H9 (cell line): ENCODE data around the gene ITK. TPM values are rescaled to one million over a fixed set of nuclear protein-coding genes. Genes with fewer than 3 reads are reported as not detected.

Experiments
- DNase-seq: peaks from one replicate; pipeline ENCODE4 v3.0.0-alpha.2; 2017
- H2AFZ ChIP-seq: one replicate; pipeline ENCODE4 v1.6.1; 2013; ENCODE audit warnings: mild to moderate bottlenecking, low read length, control low read depth, moderate library complexity
- H2AK5ac ChIP-seq: 2 replicates; pipeline ENCODE4 v1.6.1; 2013; ENCODE audit warnings: low read length, control low read depth, mixed read lengths; ENCODE audit not compliant: insufficient read length
- H2BK120ac ChIP-seq: one replicate; pipeline ENCODE4 v1.6.1; 2013; ENCODE audit warnings: low read depth, mild to moderate bottlenecking, low read length, control low read depth, inconsistent platforms; ENCODE audit not compliant: poor library complexity, severe bottlenecking
- H2BK12ac ChIP-seq: 2 replicates; pipeline ENCODE4 v1.6.1; 2013; ENCODE audit warnings: low read length, control low read depth, mixed read lengths, low read depth; ENCODE audit not compliant: insufficient read length
- H2BK15ac ChIP-seq: 2 replicates; pipeline ENCODE4 v1.6.1; 2013; ENCODE audit warnings: low read depth, low read length, control low read depth
- H2BK20ac ChIP-seq: one replicate; pipeline ENCODE4 v1.6.1; 2013; ENCODE audit warnings: low read depth, mild to moderate bottlenecking, low read length, control low read depth, inconsistent platforms; ENCODE audit not compliant: poor library complexity, severe bottlenecking
- H2BK5ac ChIP-seq: 2 replicates; pipeline ENCODE4 v1.6.1; 2013; ENCODE audit warnings: low read length, control low read depth, mixed read lengths; ENCODE audit not compliant: insufficient read length
- H3K14ac ChIP-seq: 2 replicates; pipeline ENCODE4 v1.6.1; 2013; ENCODE audit warnings: low read length, control low read depth; ENCODE audit not compliant: insufficient read depth
- H3K18ac ChIP-seq: 2 replicates; pipeline ENCODE4 v1.6.1; 2013; ENCODE audit warnings: low read depth, mild to moderate bottlenecking, mixed read lengths, low read length, control low read depth; ENCODE audit not compliant: insufficient read length
- H3K23ac ChIP-seq: 2 replicates; pipeline ENCODE4 v1.6.1; 2013; ENCODE audit warnings: low read length, control low read depth, mixed read lengths, low read depth; ENCODE audit not compliant: insufficient read length
- H3K23me2 ChIP-seq: 2 replicates; pipeline ENCODE4 v1.6.1; 2013; ENCODE audit warnings: low read depth, mild to moderate bottlenecking, mixed read lengths, low read length, control low read depth; ENCODE audit not compliant: insufficient read length, poor library complexity, severe bottlenecking
- H3K27ac ChIP-seq: 2 replicates; pipeline ENCODE4 v1.5.1; 2013; ENCODE audit warnings: low read length, control low read depth, mixed read lengths, low read depth; ENCODE audit not compliant: insufficient read length
- H3K27me3 ChIP-seq: 2 replicates; pipeline ENCODE4 v1.6.1; 2013; ENCODE audit warnings: low read length, control low read depth, inconsistent platforms; ENCODE audit not compliant: insufficient read depth
- H3K4ac ChIP-seq: 2 replicates; pipeline ENCODE4 v1.6.1; 2013; ENCODE audit warnings: low read depth, mild to moderate bottlenecking, control low read depth, inconsistent platforms, low read length, moderate library complexity
- H3K4me1 ChIP-seq: 2 replicates; pipeline ENCODE4 v1.6.1; 2013; ENCODE audit warnings: low read length, control low read depth, inconsistent platforms; ENCODE audit not compliant: insufficient read depth
- H3K4me2 ChIP-seq: 2 replicates; pipeline ENCODE4 v1.6.1; 2013; ENCODE audit warnings: low read length, control low read depth, mixed read lengths; ENCODE audit not compliant: insufficient read length, insufficient read depth
- H3K56ac ChIP-seq: 2 replicates; pipeline ENCODE4 v1.6.1; 2013; ENCODE audit warnings: low read depth, mild to moderate bottlenecking, mixed read lengths, low read length, control low read depth; ENCODE audit not compliant: insufficient read length
- H3K79me1 ChIP-seq: 2 replicates; pipeline ENCODE4 v1.6.1; 2013; ENCODE audit warnings: low read depth, mild to moderate bottlenecking, moderate library complexity, low read length, control low read depth, inconsistent platforms; ENCODE audit not compliant: insufficient read depth, poor library complexity, severe bottlenecking
- H3K79me2 ChIP-seq: 2 replicates; pipeline ENCODE4 v1.6.1; 2013; ENCODE audit warnings: low read length, control low read depth, inconsistent platforms; ENCODE audit not compliant: insufficient read depth
- H3K9ac ChIP-seq: 2 replicates; pipeline ENCODE4 v1.6.1; 2013; ENCODE audit warnings: low read length, control low read depth, mixed read lengths; ENCODE audit not compliant: insufficient read length; ENCODE audit errors: extremely low read depth
- H3K9me3 ChIP-seq: one replicate; pipeline ENCODE4 v1.6.1; 2013; ENCODE audit warnings: low read depth, low read length, inconsistent platforms; ENCODE audit not compliant: control insufficient read depth
- H3T11ph ChIP-seq: one replicate; pipeline ENCODE4 v1.6.1; 2013; ENCODE audit warnings: mild to moderate bottlenecking, low read length, control low read depth, inconsistent platforms
- H4K20me1 ChIP-seq: one replicate; pipeline ENCODE4 v1.6.1; 2013; ENCODE audit not compliant: control insufficient read depth, insufficient read length, insufficient read depth
- H4K5ac ChIP-seq: 2 replicates; pipeline ENCODE4 v1.6.1; 2013; ENCODE audit warnings: low read depth, mild to moderate bottlenecking, mixed read lengths, low read length, control low read depth; ENCODE audit not compliant: insufficient read length
- H4K8ac ChIP-seq: replicated peaks from 2 replicates; pipeline ENCODE4 v1.6.1; 2013; ENCODE audit warnings: low read length, control low read depth, mixed read lengths, low read depth; ENCODE audit not compliant: insufficient read length
- H4K91ac ChIP-seq: 2 replicates; pipeline ENCODE4 v1.6.1; 2013; ENCODE audit warnings: low read depth, mild to moderate bottlenecking, moderate library complexity, mixed read lengths, low read length, control low read depth; ENCODE audit not compliant: insufficient read length
- H3K27ac Mint-ChIP-seq, 3 experiments: 2 replicates in 2 of 3; 3 replicates in 1 of 3; pipeline ENCODE4 v1.8.0; 2020 to 2021; ENCODE audit warnings: mixed read lengths in 3 of 3, mild to moderate bottlenecking in 1 of 3, moderate library complexity in 1 of 3
- H3K27me3 Mint-ChIP-seq: 2 replicates; pipeline ENCODE4 v1.8.0; 2021; ENCODE audit warnings: low read depth, mild to moderate bottlenecking, moderate library complexity, mixed read lengths
- H3K36me3 Mint-ChIP-seq, 3 experiments: 2 replicates in 2 of 3; 3 replicates in 1 of 3; pipeline ENCODE4 v1.8.0; 2020 to 2021; ENCODE audit warnings: low read depth in 3 of 3, mixed read lengths in 3 of 3; ENCODE audit not compliant: insufficient read depth in 1 of 3
- H3K4me1 Mint-ChIP-seq, 2 experiments: 2 replicates each; pipeline ENCODE4 v1.8.0; 2020; ENCODE audit warnings: mixed read lengths in 2 of 2
- H3K4me3 Mint-ChIP-seq, 2 experiments: 2 replicates in 1 of 2; 3 replicates in 1 of 2; pipeline ENCODE4 v1.8.0; 2020 to 2021; ENCODE audit warnings: mild to moderate bottlenecking in 2 of 2, mixed read lengths in 2 of 2, moderate library complexity in 1 of 2
- H3K9me3 Mint-ChIP-seq, 2 experiments: 2 replicates in 1 of 2; 3 replicates in 1 of 2; pipeline ENCODE4 v1.8.0; 2020; ENCODE audit warnings: mild to moderate bottlenecking in 2 of 2, mixed read lengths in 2 of 2, moderate library complexity in 1 of 2
- WGBS: extraction: QIAGEN DNeasy Blood & Tissue Kit; methylation state at CpG from one replicate; pipeline ENCODE4 v1.1.7; 2013; ENCODE audit warnings: missing lambda C conversion rate, low lambda C conversion rate, mixed read lengths; ENCODE audit not compliant: insufficient read length; ENCODE audit errors: extremely low coverage; 5-methylcytosine and 5-hydroxymethylcytosine counted together
- total RNA-seq: library from RNA; stranded (reverse); gene quantifications from 2 replicates; pipeline ENCODE4 v1.2.1, GENCODE V29; 2021
- TF ChIP-seq, protein P1 (sequence below): fragments of 200-600 bp; sonication (generic); conservative IDR thresholded peaks from 3 replicates; pipeline ENCODE4 v1.8.0; 2021; ENCODE audit warnings: antibody characterized with exemption, mild to moderate bottlenecking

The ITK gene
- total RNA-seq, 1 experiment from 2014 or later, result 0.22 TPM

DNA sequence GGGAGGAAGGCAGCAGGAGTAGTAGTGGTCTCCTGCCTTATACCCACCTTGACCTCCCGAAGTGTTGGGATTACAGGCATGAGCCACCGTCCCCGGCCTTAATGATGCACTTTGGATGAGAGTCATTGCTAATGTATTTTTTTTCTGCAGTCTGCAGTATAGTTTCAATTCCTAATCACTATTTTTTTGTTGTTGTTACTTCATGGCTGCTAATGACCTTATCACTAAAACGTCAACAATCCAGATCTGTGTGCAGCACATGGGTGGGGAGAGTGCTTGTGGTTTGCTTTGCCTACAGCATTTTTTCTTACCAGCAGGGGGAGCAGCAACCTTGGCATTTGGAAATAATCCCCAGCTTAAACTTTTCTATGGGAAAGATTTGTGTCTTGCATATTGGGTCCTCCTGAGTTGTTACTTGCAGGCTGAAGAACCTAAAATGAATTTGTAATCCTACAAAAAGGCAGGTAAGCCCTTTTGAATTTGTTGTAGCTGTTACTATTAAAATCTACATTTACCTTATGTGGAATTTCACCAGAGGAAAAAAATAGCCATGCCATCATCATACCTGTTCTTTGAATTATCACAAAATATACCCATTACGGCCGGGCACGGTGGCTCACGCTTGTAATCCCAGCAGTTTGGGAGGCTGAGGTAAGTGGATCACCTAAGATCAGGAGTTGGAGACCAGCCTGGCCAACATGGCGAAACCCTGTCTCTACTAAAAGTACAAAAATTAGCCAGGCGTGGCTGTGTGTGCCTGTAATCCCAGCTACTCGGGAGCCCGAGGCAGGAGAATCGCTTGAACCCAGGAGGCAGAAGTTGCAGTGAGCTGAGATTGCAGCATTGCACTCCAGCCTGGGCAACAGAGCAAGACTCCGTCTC, 31.7 kb upstream of the ITK start:
- H3K79me1 ChIP-seq, result no peaks in the 10 kb centered on the region
- no peak overlapping the region for H2BK5ac ChIP-seq
- TF ChIP-seq, protein P1, sequence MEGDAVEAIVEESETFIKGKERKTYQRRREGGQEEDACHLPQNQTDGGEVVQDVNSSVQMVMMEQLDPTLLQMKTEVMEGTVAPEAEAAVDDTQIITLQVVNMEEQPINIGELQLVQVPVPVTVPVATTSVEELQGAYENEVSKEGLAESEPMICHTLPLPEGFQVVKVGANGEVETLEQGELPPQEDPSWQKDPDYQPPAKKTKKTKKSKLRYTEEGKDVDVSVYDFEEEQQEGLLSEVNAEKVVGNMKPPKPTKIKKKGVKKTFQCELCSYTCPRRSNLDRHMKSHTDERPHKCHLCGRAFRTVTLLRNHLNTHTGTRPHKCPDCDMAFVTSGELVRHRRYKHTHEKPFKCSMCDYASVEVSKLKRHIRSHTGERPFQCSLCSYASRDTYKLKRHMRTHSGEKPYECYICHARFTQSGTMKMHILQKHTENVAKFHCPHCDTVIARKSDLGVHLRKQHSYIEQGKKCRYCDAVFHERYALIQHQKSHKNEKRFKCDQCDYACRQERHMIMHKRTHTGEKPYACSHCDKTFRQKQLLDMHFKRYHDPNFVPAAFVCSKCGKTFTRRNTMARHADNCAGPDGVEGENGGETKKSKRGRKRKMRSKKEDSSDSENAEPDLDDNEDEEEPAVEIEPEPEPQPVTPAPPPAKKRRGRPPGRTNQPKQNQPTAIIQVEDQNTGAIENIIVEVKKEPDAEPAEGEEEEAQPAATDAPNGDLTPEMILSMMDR, result peak; percentile 91
- H4K91ac ChIP-seq, result no peak overlapping the region
- no peak overlapping the region for H3K56ac ChIP-seq
- no peak overlapping the region for H2BK12ac ChIP-seq
- no peaks in the 10 kb centered on the region for H3K23me2 ChIP-seq
- no peak overlapping the region for H2BK20ac ChIP-seq
- H4K20me1 ChIP-seq, result no peaks in the 10 kb centered on the region
- no peak overlapping the region for H3K4ac ChIP-seq
- no peaks in the 10 kb centered on the region for H3K9me3 ChIP-seq
- no peak overlapping the region for H3K27ac Mint-ChIP-seq
- H3K27me3 Mint-ChIP-seq, result no peaks in the 10 kb centered on the region
- no peaks in the 10 kb centered on the region for H3K4me1 ChIP-seq
- no peak overlapping the region for H3T11ph ChIP-seq
- no peak overlapping the region for H2AK5ac ChIP-seq
- no peaks in the 10 kb centered on the region for H3K27me3 ChIP-seq
- no peak overlapping the region for H4K8ac ChIP-seq
- H3K36me3 Mint-ChIP-seq, result no peaks in the 10 kb centered on the region
- H2AFZ ChIP-seq, result no peak overlapping the region
- H3K14ac ChIP-seq, result no peak overlapping the region
- H3K23ac ChIP-seq, result no peak overlapping the region
- no CpG with 5 or more reads among the region's 14 CpGs for WGBS
- H3K4me2 ChIP-seq, result no peak overlapping the region
- no peak overlapping the region for H2BK120ac ChIP-seq
- no peak overlapping the region for H4K5ac ChIP-seq
- H3K9me3 Mint-ChIP-seq, result no peaks in the 10 kb centered on the region; a peak in 1 of 5 replicates
- peak; percentile 64 for DNase-seq
- no peaks in the 10 kb centered on the region for H3K79me2 ChIP-seq
- no peak overlapping the region for H2BK15ac ChIP-seq
- no peak overlapping the region for H3K18ac ChIP-seq
- no peak overlapping the region for H3K9ac ChIP-seq
- no peaks in the 10 kb centered on the region; a peak in 1 of 4 replicates for H3K4me1 Mint-ChIP-seq
- H3K4me3 Mint-ChIP-seq, result no peak overlapping the region
- no peak overlapping the region for H3K27ac ChIP-seq
